Measurements from ENCODE around the gene PTPRT.

The PTPRT gene

GRCh38 chr20:42739683-42740082, 450.0 kb downstream of the PTPRT start:
- Histone ChIP-seq H3K9me3 (ENCODE audit: control insufficient read depth, low read length) (no peaks in the 10 kb centered on the region), H3K36me3 (ENCODE audit: control insufficient read depth, insufficient read depth, low read length) (no peaks in the 10 kb centered on the region), H3K27ac (ENCODE audit: insufficient read depth, low read depth, low read length, poor library complexity, severe bottlenecking) (no peak overlapping the region), H3K4me3 (ENCODE audit: insufficient read depth, low read depth, low read length) (no peak overlapping the region), H3K27me3 (ENCODE audit: control insufficient read depth, insufficient read depth, low read length, poor library complexity, severe bottlenecking) (no peaks in the 10 kb centered on the region), H3K4me1 (ENCODE audit: control insufficient read depth, insufficient read depth, low read length) (no peaks in the 10 kb centered on the region)
- 88 to 93% methylated on average over 3 of the region's 3 CpGs for WGBS, 2 experiments

- H3K9me3 ChIP-seq (ENCODE audit: control insufficient read depth, low read length) = no peaks in the 10 kb centered on the region
- no peaks in the 10 kb centered on the region for H3K4me1 ChIP-seq (ENCODE audit: control insufficient read depth, insufficient read depth, low read length)
- no peak overlapping the region for H3K4me3 ChIP-seq (ENCODE audit: insufficient read depth, low read depth, low read length)
- no peaks in the 10 kb centered on the region for H3K27me3 ChIP-seq (ENCODE audit: control insufficient read depth, insufficient read depth, low read length, poor library complexity, severe bottlenecking)
- H3K27ac ChIP-seq (ENCODE audit: insufficient read depth, low read depth, low read length, poor library complexity, severe bottlenecking) = no peak overlapping the region
- H3K36me3 ChIP-seq (ENCODE audit: control insufficient read depth, insufficient read depth, low read length) = no peaks in the 10 kb centered on the region
- WGBS, 2 experiments = 91 to 93% methylated on average over 7 of the region's 7 CpGs
These were observed 454.2 kb downstream of the PTPRT start for GRCh38 chr20:42735539-42735938.

DNA sequence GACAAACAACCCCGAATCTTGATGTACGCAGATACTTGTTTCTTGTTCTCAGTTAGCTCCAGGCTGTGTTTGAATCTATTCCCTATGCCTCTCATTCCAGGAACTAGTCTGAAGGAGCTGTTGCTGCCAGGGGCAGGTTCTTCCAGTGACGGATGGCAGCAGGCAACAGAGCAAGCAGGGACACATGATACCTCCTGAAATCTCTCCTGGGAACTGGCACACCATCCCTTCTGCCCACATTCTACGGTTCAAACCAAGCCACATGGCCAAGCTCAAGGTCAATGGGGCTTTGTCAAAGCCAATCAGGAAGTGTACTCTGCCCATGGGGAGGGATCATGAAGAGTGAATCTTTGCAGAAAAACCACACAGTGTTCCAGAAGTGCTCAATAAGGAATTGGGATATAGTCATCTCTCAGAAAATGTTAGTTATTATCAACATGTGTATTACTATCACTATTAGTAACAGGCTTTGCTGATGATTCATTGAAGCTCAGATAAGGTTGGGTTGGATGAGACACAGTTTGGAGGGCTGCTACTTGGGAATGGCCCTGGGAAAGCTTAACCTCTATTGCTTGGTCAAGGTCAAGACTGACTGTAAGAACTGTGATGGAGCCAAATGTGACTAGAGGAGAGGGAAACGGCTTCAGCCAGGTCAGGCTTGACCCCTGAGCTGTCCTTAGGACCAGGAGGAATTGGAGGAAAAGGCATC, 454.9 kb downstream of the PTPRT start:
- 87 to 93% methylated on average over 5 of the region's 5 CpGs for WGBS, 2 experiments
- Histone ChIP-seq H3K4me1 (ENCODE audit: control insufficient read depth, insufficient read depth, low read length) (no peaks in the 10 kb centered on the region), H3K27me3 (ENCODE audit: control insufficient read depth, insufficient read depth, low read length, poor library complexity, severe bottlenecking) (no peaks in the 10 kb centered on the region), H3K4me3 (ENCODE audit: insufficient read depth, low read depth, low read length) (no peak overlapping the region), H3K27ac (ENCODE audit: insufficient read depth, low read depth, low read length, poor library complexity, severe bottlenecking) (no peak overlapping the region), H3K9me3 (ENCODE audit: control insufficient read depth, low read length) (no peaks in the 10 kb centered on the region), H3K36me3 (ENCODE audit: control insufficient read depth, insufficient read depth, low read length) (no peaks in the 10 kb centered on the region)

- Histone ChIP-seq H3K36me3 (ENCODE audit: control insufficient read depth, insufficient read depth, low read length) (no peaks in the 10 kb centered on the region), H3K4me1 (ENCODE audit: control insufficient read depth, insufficient read depth, low read length) (no peaks in the 10 kb centered on the region), H3K27me3 (ENCODE audit: control insufficient read depth, insufficient read depth, low read length, poor library complexity, severe bottlenecking) (no peaks in the 10 kb centered on the region), H3K4me3 (ENCODE audit: insufficient read depth, low read depth, low read length) (no peak overlapping the region), H3K9me3 (ENCODE audit: control insufficient read depth, low read length) (no peaks in the 10 kb centered on the region), H3K27ac (ENCODE audit: insufficient read depth, low read depth, low read length, poor library complexity, severe bottlenecking) (no peak overlapping the region)
- WGBS, 2 experiments = 63 to 65% methylated on average over 2 of the region's 2 CpGs
These were observed 467.8 kb downstream of the PTPRT start for GRCh38 chr20:42721923-42722322.

- Histone ChIP-seq H3K27me3 (ENCODE audit: control insufficient read depth, insufficient read depth, low read length, poor library complexity, severe bottlenecking) (no peaks in the 10 kb centered on the region), H3K9me3 (ENCODE audit: control insufficient read depth, low read length) (no peaks in the 10 kb centered on the region), H3K36me3 (ENCODE audit: control insufficient read depth, insufficient read depth, low read length) (no peaks in the 10 kb centered on the region), H3K4me3 (ENCODE audit: insufficient read depth, low read depth, low read length) (no peak overlapping the region), H3K4me1 (ENCODE audit: control insufficient read depth, insufficient read depth, low read length) (no peaks in the 10 kb centered on the region), H3K27ac (ENCODE audit: insufficient read depth, low read depth, low read length, poor library complexity, severe bottlenecking) (no peak overlapping the region)
- WGBS, 2 experiments = 85 to 92% methylated on average over 5 of the region's 5 CpGs
These were observed 475.2 kb downstream of the PTPRT start for GRCh38 chr20:42714298-42715141.

DNA sequence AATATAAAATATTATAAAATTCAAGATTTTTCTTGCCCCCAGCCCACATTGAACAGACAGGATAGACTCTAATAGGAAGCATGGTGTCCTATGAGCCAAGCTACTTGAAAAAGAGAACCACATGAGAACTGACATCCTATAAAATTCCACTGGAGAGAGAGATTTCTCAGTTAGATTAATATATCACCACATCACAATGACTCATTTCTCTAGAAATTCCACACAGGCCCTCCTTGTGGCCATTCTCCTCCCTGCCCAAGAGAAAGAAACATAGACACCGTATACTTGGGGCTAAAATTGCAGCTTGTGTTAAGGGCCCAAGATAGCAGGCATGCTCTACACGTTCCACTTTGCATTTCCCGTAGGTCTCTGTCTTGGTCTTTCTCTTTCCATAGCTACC, 481.4 kb downstream of the PTPRT start:
- H3K36me3 ChIP-seq (ENCODE audit: control insufficient read depth, insufficient read depth, low read length) = no peaks in the 10 kb centered on the region
- 89 to 91% methylated on average over 3 of the region's 3 CpGs for WGBS, 2 experiments
- H3K4me1 ChIP-seq (ENCODE audit: control insufficient read depth, insufficient read depth, low read length) = no peaks in the 10 kb centered on the region
- no peaks in the 10 kb centered on the region for H3K9me3 ChIP-seq (ENCODE audit: control insufficient read depth, low read length)
- H3K27ac ChIP-seq (ENCODE audit: insufficient read depth, low read depth, low read length, poor library complexity, severe bottlenecking) = no peak overlapping the region
- no peak overlapping the region for H3K4me3 ChIP-seq (ENCODE audit: insufficient read depth, low read depth, low read length)
- H3K27me3 ChIP-seq (ENCODE audit: control insufficient read depth, insufficient read depth, low read length, poor library complexity, severe bottlenecking) = no peaks in the 10 kb centered on the region

GRCh38 chr20:42706759-42707158, 482.9 kb downstream of the PTPRT start:
- no peaks in the 10 kb centered on the region for H3K4me1 ChIP-seq (ENCODE audit: control insufficient read depth, insufficient read depth, low read length)
- H3K9me3 ChIP-seq (ENCODE audit: control insufficient read depth, low read length) = no peaks in the 10 kb centered on the region
- H3K4me3 ChIP-seq (ENCODE audit: insufficient read depth, low read depth, low read length) = no peak overlapping the region
- H3K27me3 ChIP-seq (ENCODE audit: control insufficient read depth, insufficient read depth, low read length, poor library complexity, severe bottlenecking) = no peaks in the 10 kb centered on the region
- no peak overlapping the region for H3K27ac ChIP-seq (ENCODE audit: insufficient read depth, low read depth, low read length, poor library complexity, severe bottlenecking)
- WGBS, 2 experiments = 88 to 97% methylated on average over 1 of the region's 1 CpG
- H3K36me3 ChIP-seq (ENCODE audit: control insufficient read depth, insufficient read depth, low read length) = no peaks in the 10 kb centered on the region

GRCh38 chr20:42705550-42705949, 484.2 kb downstream of the PTPRT start:
- no peaks in the 10 kb centered on the region for H3K9me3 ChIP-seq (ENCODE audit: control insufficient read depth, low read length)
- H3K4me3 ChIP-seq (ENCODE audit: insufficient read depth, low read depth, low read length) = no peak overlapping the region
- H3K27me3 ChIP-seq (ENCODE audit: control insufficient read depth, insufficient read depth, low read length, poor library complexity, severe bottlenecking) = no peaks in the 10 kb centered on the region
- no peaks in the 10 kb centered on the region for H3K36me3 ChIP-seq (ENCODE audit: control insufficient read depth, insufficient read depth, low read length)
- no peak overlapping the region for H3K27ac ChIP-seq (ENCODE audit: insufficient read depth, low read depth, low read length, poor library complexity, severe bottlenecking)
- H3K4me1 ChIP-seq (ENCODE audit: control insufficient read depth, insufficient read depth, low read length) = no peaks in the 10 kb centered on the region

DNA sequence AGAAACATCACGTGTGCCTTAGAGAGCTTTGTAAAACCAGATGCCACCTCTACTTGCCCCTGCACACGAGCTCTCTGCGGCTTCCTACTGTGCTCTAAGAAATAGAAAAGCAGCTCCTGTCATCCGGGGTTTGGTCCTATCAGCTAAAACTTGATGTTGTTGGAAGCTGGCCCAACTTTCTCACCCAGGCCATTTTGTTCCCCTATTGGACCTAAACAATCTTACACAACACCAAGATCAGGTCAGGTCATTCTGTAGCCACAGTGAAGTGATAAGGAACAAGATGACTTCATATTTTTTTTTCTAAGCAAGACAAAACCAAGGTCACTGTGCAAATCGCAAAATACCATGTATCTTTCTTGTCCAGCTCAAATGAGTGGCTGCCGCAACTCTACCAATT, 486.0 kb downstream of the PTPRT start:
- Histone ChIP-seq H3K27ac (ENCODE audit: insufficient read depth, low read depth, low read length, poor library complexity, severe bottlenecking) (no peak overlapping the region), H3K27me3 (ENCODE audit: control insufficient read depth, insufficient read depth, low read length, poor library complexity, severe bottlenecking) (no peaks in the 10 kb centered on the region), H3K9me3 (ENCODE audit: control insufficient read depth, low read length) (no peaks in the 10 kb centered on the region), H3K36me3 (ENCODE audit: control insufficient read depth, insufficient read depth, low read length) (no peaks in the 10 kb centered on the region), H3K4me1 (ENCODE audit: control insufficient read depth, insufficient read depth, low read length) (no peaks in the 10 kb centered on the region), H3K4me3 (ENCODE audit: insufficient read depth, low read depth, low read length) (no peak overlapping the region)
- 91 to 92% methylated on average over 6 of the region's 6 CpGs for WGBS, 2 experiments

DNA sequence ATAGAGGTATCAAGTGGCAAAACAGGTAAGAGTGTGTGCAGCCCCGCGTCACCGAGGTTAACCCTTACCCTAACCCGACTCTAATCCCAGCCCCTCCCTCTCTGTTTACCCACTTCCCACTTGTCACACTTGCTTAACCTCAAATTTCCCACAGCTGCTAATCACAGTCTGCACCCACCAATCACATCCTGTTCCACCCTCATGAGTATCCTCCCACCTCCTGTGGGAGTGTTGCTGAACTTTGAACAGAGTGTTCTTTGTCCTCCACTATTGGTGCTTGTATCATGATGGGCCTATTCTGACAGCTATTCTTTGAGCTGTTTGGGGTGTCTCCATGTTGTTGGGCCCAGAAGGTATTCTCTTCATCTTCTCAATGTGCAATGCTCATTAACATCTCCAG, 487.8 kb downstream of the PTPRT start:
- H3K9me3 ChIP-seq (ENCODE audit: control insufficient read depth, low read length) = no peaks in the 10 kb centered on the region
- no peak overlapping the region for H3K27ac ChIP-seq (ENCODE audit: insufficient read depth, low read depth, low read length, poor library complexity, severe bottlenecking)
- WGBS, 2 experiments = 95 to 100% methylated on average over 4 of the region's 4 CpGs
- H3K4me3 ChIP-seq (ENCODE audit: insufficient read depth, low read depth, low read length) = no peak overlapping the region
- no peaks in the 10 kb centered on the region for H3K4me1 ChIP-seq (ENCODE audit: control insufficient read depth, insufficient read depth, low read length)
- H3K36me3 ChIP-seq (ENCODE audit: control insufficient read depth, insufficient read depth, low read length) = no peaks in the 10 kb centered on the region
- no peaks in the 10 kb centered on the region for H3K27me3 ChIP-seq (ENCODE audit: control insufficient read depth, insufficient read depth, low read length, poor library complexity, severe bottlenecking)
